ENCODE results near the gene FZD7. TPM values are rescaled to one million over a fixed set of nuclear protein-coding genes. Genes with fewer than 3 reads are reported as not detected.

FZD7 gene
- total and polyA plus RNA-seq, 2 experiments from 2014 or later, result 9.4 to 21.8 TPM

GRCh38 chr2:202050652-202051051, 17.0 kb downstream of the FZD7 start:
- no peak overlapping the region for H3K27ac ChIP-seq
- no peak overlapping the region for H3K4me3 ChIP-seq
- H3K4me1 ChIP-seq (ENCODE audit: low read depth), result peaks cover 13% of the 10 kb centered on the region
- no peak for TF ChIP-seq CTCF (IDR thresholded peaks at IDR 0.05; ENCODE audit: low read depth, low read length)
- H3K27me3 ChIP-seq, result no peaks in the 10 kb centered on the region
- H3K9me3 ChIP-seq (ENCODE audit: low read depth), result no peaks in the 10 kb centered on the region
- H3K36me3 ChIP-seq, result no peaks in the 10 kb centered on the region
- no peak for DNase-seq (ENCODE audit: low read depth in 1 of 2, low spot score in 1 of 2)

GRCh38 chr2:202051499-202052161, 18.0 kb downstream of the FZD7 start:
- no peak overlapping the region for H3K4me3 ChIP-seq
- no peak for TF ChIP-seq CTCF (IDR thresholded peaks at IDR 0.05; ENCODE audit: low read depth, low read length)
- DNase-seq (ENCODE audit: low read depth in 1 of 2, low spot score in 1 of 2), result peak in 1 of 2 donors; percentile 67

GRCh38 chr2:202052235-202052634, 18.6 kb downstream of the FZD7 start:
- H3K4me3 ChIP-seq, result no peak overlapping the region
- no peaks in the 10 kb centered on the region for H3K36me3 ChIP-seq

More at GRCh38 chr2:202051499-202052161, 18.0 kb downstream of the FZD7 start:
- Histone ChIP-seq H3K4me1 (ENCODE audit: low read depth) (peaks cover 13% of the 10 kb centered on the region), H3K9me3 (ENCODE audit: low read depth) (no peaks in the 10 kb centered on the region), H3K27me3 (no peaks in the 10 kb centered on the region), H3K36me3 (no peaks in the 10 kb centered on the region), H3K27ac (no peak overlapping the region)

GRCh38 chr2:202054679-202055078, 21.0 kb downstream of the FZD7 start:
- Histone ChIP-seq H3K4me1 (ENCODE audit: low read depth) (peaks cover 9% of the 10 kb centered on the region), H3K36me3 (no peaks in the 10 kb centered on the region), H3K9me3 (ENCODE audit: low read depth) (no peaks in the 10 kb centered on the region), H3K4me3 (no peak overlapping the region), H3K27me3 (no peaks in the 10 kb centered on the region), H3K27ac (no peak overlapping the region)
- TF ChIP-seq CTCF (IDR thresholded peaks at IDR 0.05; ENCODE audit: low read depth, low read length), result no peak
- DNase-seq (ENCODE audit: low read depth in 1 of 2, low spot score in 1 of 2), result no peak

More at GRCh38 chr2:202052235-202052634, 18.6 kb downstream of the FZD7 start:
- TF ChIP-seq CTCF (IDR thresholded peaks at IDR 0.05; ENCODE audit: low read depth, low read length), result no peak
- Histone ChIP-seq H3K9me3 (ENCODE audit: low read depth) (no peaks in the 10 kb centered on the region), H3K4me1 (ENCODE audit: low read depth) (peaks cover 13% of the 10 kb centered on the region), H3K27ac (no peak overlapping the region), H3K27me3 (no peaks in the 10 kb centered on the region)
- DNase-seq (ENCODE audit: low read depth in 1 of 2, low spot score in 1 of 2), result no peak

GRCh38 chr2:202056611-202057010, 23.0 kb downstream of the FZD7 start:
- H3K27ac ChIP-seq, result no peak overlapping the region
- TF ChIP-seq CTCF (IDR thresholded peaks at IDR 0.05; ENCODE audit: low read depth, low read length), result peak; percentile 22
- no peaks in the 10 kb centered on the region for H3K36me3 ChIP-seq
- H3K9me3 ChIP-seq (ENCODE audit: low read depth), result no peaks in the 10 kb centered on the region
- no peak for DNase-seq (ENCODE audit: low read depth in 1 of 2, low spot score in 1 of 2)
- H3K4me3 ChIP-seq, result no peak overlapping the region
- no peaks in the 10 kb centered on the region for H3K27me3 ChIP-seq
- no peaks in the 10 kb centered on the region for H3K4me1 ChIP-seq (ENCODE audit: low read depth)
